ENCODE measurements around the gene ZNF668. TPM values are rescaled to one million over a fixed set of nuclear protein-coding genes. Genes with fewer than 3 reads are reported as not detected.
A peak's percentile ranks its signal among the peaks of the same experiment; 100 is the strongest.

ZNF668 gene
- 10 to 100 TPM in 2 of 4 donors, 1 to 10 TPM in 2; 5.4 to 12.2 (median 10.1) TPM for polyA plus RNA-seq
- long read RNA-seq, donor 1 = 0 reads
- long read RNA-seq, donor 2, partial matches to known transcripts = 0 of 3 reads
- long read RNA-seq, donor 2, other reads (novel, unspliced or antisense) = 0 of 3 reads
- long read RNA-seq, donor 3, partial matches to known transcripts = 0 of 1 reads
- long read RNA-seq, donor 3, other reads (novel, unspliced or antisense) = 0 of 1 reads
- long read RNA-seq, donor 4 = 0 reads
- long read RNA-seq, donor 5 = 0 reads
- long read RNA-seq, donor 6 = 0 reads
- long read RNA-seq, donor 7, partial matches to known transcripts = 0 of 1 reads
- long read RNA-seq, donor 7, other reads (novel, unspliced or antisense) = 0 of 1 reads
- long read RNA-seq, donor 8 = 0 reads
- long read RNA-seq, donor 9 = 0 reads
- long read RNA-seq, donor 10, partial matches to known transcripts = 0 of 1 reads
- long read RNA-seq, donor 10, other reads (novel, unspliced or antisense) = 0 of 1 reads

- Histone ChIP-seq H3K27me3 (ENCODE audit: control insufficient read depth in 3 of 3, insufficient read depth in 3 of 3, low read length in 3 of 3) (no peaks in the 10 kb centered on the region), H3K27ac (ENCODE audit: low read depth in 1 of 3, low read length in 2 of 3) (peak within 1 kb of the TSS; percentile 82 to 98 (median 87)), H3K4me3 (ENCODE audit: low read depth in 1 of 3, low read length in 3 of 3) (peak within 1 kb of the TSS; percentile 83 to 99 (median 89)), H3K36me3 (ENCODE audit: control insufficient read depth in 3 of 3, insufficient read depth in 2 of 3, low read depth in 1 of 3, low read length in 3 of 3) (peaks cover 4 to 32% (median 11%) of the 10 kb centered on the region in 3 donors), H3K9me3 (ENCODE audit: control insufficient read depth in 2 of 2, insufficient read depth in 1 of 2, low read depth in 1 of 2, low read length in 1 of 2) (no peaks in the 10 kb centered on the region), H3K4me1 (ENCODE audit: control insufficient read depth in 3 of 3, insufficient read depth in 2 of 3, low read depth in 1 of 3, low read length in 2 of 3) (peaks cover 0 to 7% (median 6%) of the 10 kb centered on the region in 3 donors)
- DNase-seq = peak; percentile 99
- WGBS, 3 donors = 0 to 1% (median 0%) methylated on average over 48 of the region's 48 CpGs
- FAIRE-seq = no peak
Observed at GRCh38 chr16:31073970-31074813, at the start of gene ZNF668, which contains the start of gene ZNF646. ZNF668 (minus strand) TSS chr16:31074240; CDS start chr16:31064459, 9,781 bp downstream. ZNF646 (plus strand) TSS chr16:31074422; CDS start chr16:31076325, 1,903 bp downstream.

- H3K4me1 ChIP-seq (ENCODE audit: control insufficient read depth in 3 of 3, insufficient read depth in 2 of 3, low read depth in 1 of 3, low read length in 2 of 3) = peaks cover 0 to 16% (median 0%) of the 10 kb centered on the region in 3 donors
- no peaks in the 10 kb centered on the region for H3K27me3 ChIP-seq (ENCODE audit: control insufficient read depth in 3 of 3, insufficient read depth in 3 of 3, low read length in 3 of 3)
- H3K36me3 ChIP-seq (ENCODE audit: control insufficient read depth in 3 of 3, insufficient read depth in 2 of 3, low read depth in 1 of 3, low read length in 3 of 3) = peaks cover 6 to 55% (median 7%) of the 10 kb centered on the region in 3 donors
- FAIRE-seq = no peak
- H3K4me3 ChIP-seq (ENCODE audit: low read depth in 1 of 3, low read length in 3 of 3) = no peak overlapping the region
- DNase-seq = no peak
- 91 to 94% (median 92%) methylated on average over 16 of the region's 16 CpGs for WGBS, 3 donors
- no peak overlapping the region for H3K27ac ChIP-seq (ENCODE audit: low read depth in 1 of 3, low read length in 2 of 3)
- no peaks in the 10 kb centered on the region for H3K9me3 ChIP-seq (ENCODE audit: control insufficient read depth in 2 of 2, insufficient read depth in 1 of 2, low read depth in 1 of 2, low read length in 1 of 2)
Observed at GRCh38 chr16:31120129-31120528, 46.1 kb upstream of the ZNF668 start.

- DNase-seq = peak in 1 of 2 donors; percentile 59
- 46 to 56% (median 50%) methylated on average over 9 of the region's 9 CpGs for WGBS, 3 donors
- Histone ChIP-seq H3K27ac (ENCODE audit: low read depth in 1 of 3, low read length in 2 of 3) (peak overlapping the region; percentile 91 to 99 (median 96)), H3K4me1 (ENCODE audit: control insufficient read depth in 3 of 3, insufficient read depth in 2 of 3, low read depth in 1 of 3, low read length in 2 of 3) (peaks cover 0 to 22% (median 0%) of the 10 kb centered on the region in 3 donors), H3K27me3 (ENCODE audit: control insufficient read depth in 3 of 3, insufficient read depth in 3 of 3, low read length in 3 of 3) (no peaks in the 10 kb centered on the region), H3K9me3 (ENCODE audit: control insufficient read depth in 2 of 2, insufficient read depth in 1 of 2, low read depth in 1 of 2, low read length in 1 of 2) (no peaks in the 10 kb centered on the region), H3K36me3 (ENCODE audit: control insufficient read depth in 3 of 3, insufficient read depth in 2 of 3, low read depth in 1 of 3, low read length in 3 of 3) (peaks cover 4 to 50% (median 6%) of the 10 kb centered on the region in 3 donors), H3K4me3 (ENCODE audit: low read depth in 1 of 3, low read length in 3 of 3) (peak overlapping the region; percentile 62 to 84 (median 70))
- no peak for FAIRE-seq
Observed at GRCh38 chr16:31118223-31119155, 44.4 kb upstream of the ZNF668 start.

- Histone ChIP-seq H3K9me3 (ENCODE audit: control insufficient read depth in 2 of 2, insufficient read depth in 1 of 2, low read depth in 1 of 2, low read length in 1 of 2) (no peaks in the 10 kb centered on the region), H3K27me3 (ENCODE audit: control insufficient read depth in 3 of 3, insufficient read depth in 3 of 3, low read length in 3 of 3) (no peaks in the 10 kb centered on the region), H3K36me3 (ENCODE audit: control insufficient read depth in 3 of 3, insufficient read depth in 2 of 3, low read depth in 1 of 3, low read length in 3 of 3) (peaks cover 4 to 49% (median 6%) of the 10 kb centered on the region in 3 donors), H3K4me1 (ENCODE audit: control insufficient read depth in 3 of 3, insufficient read depth in 2 of 3, low read depth in 1 of 3, low read length in 2 of 3) (peaks cover 0 to 24% (median 2%) of the 10 kb centered on the region in 3 donors), H3K4me3 (ENCODE audit: low read depth in 1 of 3, low read length in 3 of 3) (peak within 1 kb of the TSS; percentile 62 to 84 (median 70)), H3K27ac (ENCODE audit: low read depth in 1 of 3, low read length in 2 of 3) (peak within 1 kb of the TSS; percentile 91 to 99 (median 96))
- DNase-seq (peak; percentile 98 to 99), FAIRE-seq (no peak)
- whole genome bisulfite sequencing, 3 donors = 0% methylated on average over 53 to 68 of the region's 68 CpGs
Observed at GRCh38 chr16:31117384-31118222, 43.6 kb upstream of the ZNF668 start, which contains the start of gene KAT8. KAT8 (plus strand) TSS chr16:31117664; CDS start chr16:31117682, 18 bp downstream.

GRCh38 chr16:31114468-31114867 lies 40.4 kb upstream of the ZNF668 start:
- WGBS, 3 donors = 83 to 86% (median 83%) methylated on average over 8 of the region's 8 CpGs
- H3K27ac ChIP-seq (ENCODE audit: low read depth in 1 of 3, low read length in 2 of 3) = peak overlapping the region in 2 of 3 donors; percentile 15 to 34
- FAIRE-seq (no peak), DNase-seq (no peak)
- H3K4me3 ChIP-seq (ENCODE audit: low read depth in 1 of 3, low read length in 3 of 3) = no peak overlapping the region
- H3K9me3 ChIP-seq (ENCODE audit: control insufficient read depth in 2 of 2, insufficient read depth in 1 of 2, low read depth in 1 of 2, low read length in 1 of 2) = no peaks in the 10 kb centered on the region
- H3K27me3 ChIP-seq (ENCODE audit: control insufficient read depth in 3 of 3, insufficient read depth in 3 of 3, low read length in 3 of 3) = no peaks in the 10 kb centered on the region
- peaks cover 0 to 54% (median 5%) of the 10 kb centered on the region in 3 donors for H3K36me3 ChIP-seq (ENCODE audit: control insufficient read depth in 3 of 3, insufficient read depth in 2 of 3, low read depth in 1 of 3, low read length in 3 of 3)
- peaks cover 0 to 24% (median 2%) of the 10 kb centered on the region in 3 donors for H3K4me1 ChIP-seq (ENCODE audit: control insufficient read depth in 3 of 3, insufficient read depth in 2 of 3, low read depth in 1 of 3, low read length in 2 of 3)

GRCh38 chr16:31113121-31114120 lies 39.4 kb upstream of the ZNF668 start:
- 59 to 69% (median 63%) methylated on average over 5 of the region's 5 CpGs for WGBS, 3 donors
- Histone ChIP-seq H3K9me3 (ENCODE audit: control insufficient read depth in 2 of 2, insufficient read depth in 1 of 2, low read depth in 1 of 2, low read length in 1 of 2) (no peaks in the 10 kb centered on the region), H3K36me3 (ENCODE audit: control insufficient read depth in 3 of 3, insufficient read depth in 2 of 3, low read depth in 1 of 3, low read length in 3 of 3) (peaks cover 0 to 48% (median 5%) of the 10 kb centered on the region in 3 donors), H3K4me3 (ENCODE audit: low read depth in 1 of 3, low read length in 3 of 3) (no peak overlapping the region), H3K27me3 (ENCODE audit: control insufficient read depth in 3 of 3, insufficient read depth in 3 of 3, low read length in 3 of 3) (no peaks in the 10 kb centered on the region), H3K4me1 (ENCODE audit: control insufficient read depth in 3 of 3, insufficient read depth in 2 of 3, low read depth in 1 of 3, low read length in 2 of 3) (peaks cover 0 to 17% (median 2%) of the 10 kb centered on the region in 3 donors), H3K27ac (ENCODE audit: low read depth in 1 of 3, low read length in 2 of 3) (peak overlapping the region in 2 of 3 donors; percentile 16 to 43)
- FAIRE-seq = no peak
- DNase-seq = peak; percentile 38 to 67

Data from small intestine (tissue), 16 donors.